ENCODE measurements around the gene SEMA6B.

GRCh38 chr19:4556597-4557127 lies 2.8 kb downstream of the SEMA6B start:
- TF ChIP-seq, protein P1, sequence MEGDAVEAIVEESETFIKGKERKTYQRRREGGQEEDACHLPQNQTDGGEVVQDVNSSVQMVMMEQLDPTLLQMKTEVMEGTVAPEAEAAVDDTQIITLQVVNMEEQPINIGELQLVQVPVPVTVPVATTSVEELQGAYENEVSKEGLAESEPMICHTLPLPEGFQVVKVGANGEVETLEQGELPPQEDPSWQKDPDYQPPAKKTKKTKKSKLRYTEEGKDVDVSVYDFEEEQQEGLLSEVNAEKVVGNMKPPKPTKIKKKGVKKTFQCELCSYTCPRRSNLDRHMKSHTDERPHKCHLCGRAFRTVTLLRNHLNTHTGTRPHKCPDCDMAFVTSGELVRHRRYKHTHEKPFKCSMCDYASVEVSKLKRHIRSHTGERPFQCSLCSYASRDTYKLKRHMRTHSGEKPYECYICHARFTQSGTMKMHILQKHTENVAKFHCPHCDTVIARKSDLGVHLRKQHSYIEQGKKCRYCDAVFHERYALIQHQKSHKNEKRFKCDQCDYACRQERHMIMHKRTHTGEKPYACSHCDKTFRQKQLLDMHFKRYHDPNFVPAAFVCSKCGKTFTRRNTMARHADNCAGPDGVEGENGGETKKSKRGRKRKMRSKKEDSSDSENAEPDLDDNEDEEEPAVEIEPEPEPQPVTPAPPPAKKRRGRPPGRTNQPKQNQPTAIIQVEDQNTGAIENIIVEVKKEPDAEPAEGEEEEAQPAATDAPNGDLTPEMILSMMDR (IDR thresholded peaks at IDR 0.05), result no peak
- no peak for TF ChIP-seq POLR2A (IDR thresholded peaks at IDR 0.05)
